MM.1S (cell line): ENCODE results near the gene CBX3.

Source experiments
- DNase-seq: peaks from one replicate; pipeline ENCODE4 v3.0.0-alpha.2; 2015
- H2AFZ ChIP-seq: fragments of 300-600 bp; sonication (generic); 2 replicates; pipeline ENCODE4 v1.6.0; 2016; ENCODE audit warnings: antibody characterized with exemption, low read length
- H3F3A ChIP-seq: fragments of 300-600 bp; sonication (generic); 2 replicates; pipeline ENCODE4 v1.6.1; 2016; ENCODE audit warnings: mild to moderate bottlenecking, antibody characterized with exemption, low read length, moderate library complexity, mixed read lengths; ENCODE audit not compliant: insufficient read depth
- H3K27ac ChIP-seq: fragments of 300-600 bp; sonication (generic); 2 replicates; pipeline ENCODE4 v1.5.1; 2016; ENCODE audit warnings: mild to moderate bottlenecking, low read length
- H3K27me3 ChIP-seq: fragments of 300-600 bp; sonication (generic); replicated peaks from 2 replicates; pipeline ENCODE4 v1.6.0; 2016; ENCODE audit warnings: low read length; ENCODE audit not compliant: insufficient read depth
- H3K36me3 ChIP-seq: fragments of 300-600 bp; sonication (generic); replicated peaks from 2 replicates; pipeline ENCODE4 v1.6.1; 2016; ENCODE audit warnings: mild to moderate bottlenecking, low read length, mixed read lengths; ENCODE audit not compliant: insufficient read depth
- H3K4me1 ChIP-seq: fragments of 300-600 bp; sonication (generic); 2 replicates; pipeline ENCODE4 v1.6.1; 2016; ENCODE audit warnings: low read length, mixed read lengths
- H3K4me2 ChIP-seq: fragments of 300-600 bp; sonication (generic); 2 replicates; pipeline ENCODE4 v1.6.0; 2016; ENCODE audit warnings: low read depth, low read length
- H3K4me3 ChIP-seq: fragments of 300-600 bp; sonication (generic); 2 replicates; pipeline ENCODE4 v1.5.1; 2016; ENCODE audit warnings: low read length, mixed read lengths
- H3K79me2 ChIP-seq: fragments of 300-600 bp; sonication (generic); 2 replicates; pipeline ENCODE4 v1.6.1; 2016; ENCODE audit warnings: mixed run types, low read length, mixed read lengths
- H3K9ac ChIP-seq: fragments of 300-600 bp; sonication (generic); 2 replicates; pipeline ENCODE4 v1.6.1; 2016; ENCODE audit warnings: low read length, mixed read lengths
- H3K9me2 ChIP-seq: fragments of 300-600 bp; sonication (generic); replicated peaks from 2 replicates; pipeline ENCODE4 v1.6.1; 2016; ENCODE audit warnings: mild to moderate bottlenecking, low read length, mixed read lengths; ENCODE audit not compliant: insufficient read depth
- H3K9me3 ChIP-seq: fragments of 300-600 bp; sonication (generic); replicated peaks from 2 replicates; pipeline ENCODE4 v1.6.1; 2016; ENCODE audit warnings: mild to moderate bottlenecking, low read length, mixed read lengths; ENCODE audit not compliant: insufficient read depth
- H4K20me1 ChIP-seq: fragments of 300-600 bp; sonication (generic); 2 replicates; pipeline ENCODE4 v1.6.1; 2016; ENCODE audit warnings: mild to moderate bottlenecking, low read length, moderate library complexity, mixed read lengths; ENCODE audit not compliant: insufficient read depth
- EZH2 ChIP-seq: fragments of 300-600 bp; sonication (generic); optimal IDR thresholded peaks from 2 replicates; pipeline ENCODE3; 2017; ENCODE audit warnings: low read depth, mild to moderate bottlenecking, antibody characterized with exemption, low read length, mixed read lengths
- EZH2phosphoT487 ChIP-seq: fragments of 300-600 bp; sonication (generic); IDR thresholded peaks from 2 replicates; pipeline ENCODE4 v1.6.1; 2018; ENCODE audit warnings: antibody characterized with exemption, low read length
- TF ChIP-seq, protein P1 (sequence below): fragments of 300-600 bp; sonication (generic); IDR thresholded peaks from 2 replicates; pipeline ENCODE4 v1.5.1; 2016; ENCODE audit warnings: antibody characterized with exemption, low read length, mixed read lengths

Gene CBX3

DNA sequence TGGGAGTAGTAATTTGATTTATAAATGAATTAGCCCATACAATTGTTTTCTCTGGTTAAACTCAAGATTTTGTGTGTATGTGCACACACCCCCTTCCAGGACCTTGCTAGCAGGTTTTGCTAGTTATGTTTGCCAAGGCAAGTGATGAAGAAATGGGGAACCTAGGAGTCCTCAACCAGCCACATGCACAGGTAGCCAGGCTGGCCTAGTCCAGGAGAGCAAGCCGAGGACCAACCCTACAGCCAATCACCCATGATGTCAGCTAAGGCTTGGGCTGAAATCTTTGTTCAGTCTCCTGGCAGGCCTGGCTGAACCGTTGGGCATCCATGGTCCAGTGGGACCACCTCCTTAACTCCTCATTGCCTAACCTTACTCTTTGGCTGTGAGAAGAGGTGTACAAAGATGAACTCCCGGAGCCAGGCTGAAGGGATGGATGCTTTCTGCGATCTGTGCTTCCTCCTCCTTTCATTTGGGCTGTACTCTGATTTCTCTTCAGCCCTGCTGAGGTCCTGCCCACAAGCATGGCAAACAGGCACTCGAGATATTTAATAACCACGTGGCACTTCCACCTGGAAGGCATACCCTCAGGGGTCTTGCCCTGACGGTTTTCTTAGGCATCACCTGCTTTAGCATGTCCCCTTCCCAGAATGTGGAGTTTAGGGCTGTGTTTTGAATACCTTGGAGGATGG is 23.1 kb upstream of the CBX3 start:
- no peak overlapping the region for H2AFZ ChIP-seq
- TF ChIP-seq EZH2phosphoT487 (no peak), EZH2 (no peak)
- TF ChIP-seq, protein P1, sequence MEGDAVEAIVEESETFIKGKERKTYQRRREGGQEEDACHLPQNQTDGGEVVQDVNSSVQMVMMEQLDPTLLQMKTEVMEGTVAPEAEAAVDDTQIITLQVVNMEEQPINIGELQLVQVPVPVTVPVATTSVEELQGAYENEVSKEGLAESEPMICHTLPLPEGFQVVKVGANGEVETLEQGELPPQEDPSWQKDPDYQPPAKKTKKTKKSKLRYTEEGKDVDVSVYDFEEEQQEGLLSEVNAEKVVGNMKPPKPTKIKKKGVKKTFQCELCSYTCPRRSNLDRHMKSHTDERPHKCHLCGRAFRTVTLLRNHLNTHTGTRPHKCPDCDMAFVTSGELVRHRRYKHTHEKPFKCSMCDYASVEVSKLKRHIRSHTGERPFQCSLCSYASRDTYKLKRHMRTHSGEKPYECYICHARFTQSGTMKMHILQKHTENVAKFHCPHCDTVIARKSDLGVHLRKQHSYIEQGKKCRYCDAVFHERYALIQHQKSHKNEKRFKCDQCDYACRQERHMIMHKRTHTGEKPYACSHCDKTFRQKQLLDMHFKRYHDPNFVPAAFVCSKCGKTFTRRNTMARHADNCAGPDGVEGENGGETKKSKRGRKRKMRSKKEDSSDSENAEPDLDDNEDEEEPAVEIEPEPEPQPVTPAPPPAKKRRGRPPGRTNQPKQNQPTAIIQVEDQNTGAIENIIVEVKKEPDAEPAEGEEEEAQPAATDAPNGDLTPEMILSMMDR: no peak
- H3K4me1 ChIP-seq: no peaks in the 10 kb centered on the region
- no peak overlapping the region for H3K4me3 ChIP-seq
- H3K9ac ChIP-seq: no peak overlapping the region
- no peak overlapping the region for H3K4me2 ChIP-seq
- H3K27me3 ChIP-seq: no peaks in the 10 kb centered on the region
- no peaks in the 10 kb centered on the region; the same call in 1 of the 2 replicates for H4K20me1 ChIP-seq
- peaks cover 55% of the 10 kb centered on the region for H3F3A ChIP-seq
- H3K36me3 ChIP-seq: no peaks in the 10 kb centered on the region
- H3K9me3 ChIP-seq: no peaks in the 10 kb centered on the region
- peaks cover 39% of the 10 kb centered on the region for H3K79me2 ChIP-seq
- H3K9me2 ChIP-seq: no peaks in the 10 kb centered on the region
- DNase-seq: no peak
- H3K27ac ChIP-seq: no peak overlapping the region

DNA sequence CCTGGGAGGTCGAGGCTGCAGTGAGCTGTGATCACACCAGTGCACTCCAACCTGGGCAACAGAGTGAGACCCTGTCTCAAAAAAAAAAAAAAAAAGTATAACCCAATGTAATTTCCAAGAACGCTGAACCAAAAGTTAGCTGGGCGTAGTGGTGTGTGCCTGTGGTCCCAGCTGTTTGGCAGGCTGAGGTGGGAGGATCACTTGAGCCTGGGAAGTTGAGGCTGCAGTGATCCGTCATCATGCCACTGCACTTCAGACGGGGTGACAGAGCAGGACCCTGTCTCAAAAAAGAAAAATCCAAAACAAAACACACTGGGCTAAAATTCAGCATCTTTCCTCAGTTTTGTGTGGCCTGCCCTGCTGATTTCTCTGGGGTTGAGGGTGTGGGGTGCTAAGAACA is 22.1 kb upstream of the CBX3 start:
- no peak overlapping the region for H3K4me3 ChIP-seq
- H3F3A ChIP-seq: peaks cover 66% of the 10 kb centered on the region
- no peaks in the 10 kb centered on the region; the same call in 1 of the 2 replicates for H4K20me1 ChIP-seq
- no peak overlapping the region for H3K27ac ChIP-seq
- H3K79me2 ChIP-seq: peaks cover 29% of the 10 kb centered on the region
- H2AFZ ChIP-seq: no peak overlapping the region
- no peaks in the 10 kb centered on the region for H3K27me3 ChIP-seq
- no peaks in the 10 kb centered on the region; the same call in 1 of the 2 replicates for H3K36me3 ChIP-seq
- H3K9me3 ChIP-seq: no peaks in the 10 kb centered on the region
- no peak for DNase-seq
- H3K9me2 ChIP-seq: no peaks in the 10 kb centered on the region
- no peak overlapping the region for H3K9ac ChIP-seq
- TF ChIP-seq, protein P1: no peak
- no peak for TF ChIP-seq EZH2
- no peak for TF ChIP-seq EZH2phosphoT487
- H3K4me1 ChIP-seq: no peaks in the 10 kb centered on the region
- no peak overlapping the region for H3K4me2 ChIP-seq

DNA sequence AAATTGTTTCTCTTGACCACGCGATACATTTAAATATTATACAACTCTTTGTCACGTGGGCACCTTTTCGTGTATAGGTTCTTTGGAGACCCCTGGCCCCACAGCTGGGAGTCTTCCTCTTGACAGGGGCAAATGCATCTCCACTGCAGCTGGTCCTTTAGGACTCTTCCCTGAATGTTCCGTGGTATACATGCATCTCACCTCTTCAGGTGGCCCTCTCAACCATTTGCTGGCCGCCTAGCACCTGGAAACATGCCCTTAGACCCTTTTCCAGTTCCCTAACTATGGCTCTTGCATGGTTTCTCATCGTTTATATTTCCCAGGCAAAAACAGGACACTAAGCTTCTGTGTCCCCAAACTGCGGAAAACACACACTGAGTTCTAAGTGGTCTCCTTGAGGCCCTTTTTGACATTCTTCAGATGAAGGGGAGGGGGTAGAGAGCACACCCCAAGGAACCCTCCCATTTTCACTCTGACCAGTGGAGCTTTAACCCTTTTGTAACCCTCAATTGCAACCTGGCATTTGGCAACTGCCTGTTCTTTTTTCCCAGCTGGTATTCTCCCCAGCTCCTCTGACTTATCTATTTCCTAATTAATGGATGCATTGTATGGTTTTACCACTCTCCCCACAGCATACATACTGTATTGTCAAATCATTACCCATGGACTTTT is 21.6 kb upstream of the CBX3 start:
- no peak for DNase-seq
- peaks cover 71% of the 10 kb centered on the region for H3F3A ChIP-seq
- H3K27me3 ChIP-seq: no peaks in the 10 kb centered on the region
- no peak overlapping the region for H3K4me3 ChIP-seq
- peaks cover 25% of the 10 kb centered on the region for H3K79me2 ChIP-seq
- TF ChIP-seq EZH2phosphoT487: no peak
- H3K4me2 ChIP-seq: no peak overlapping the region
- H3K9me2 ChIP-seq: no peaks in the 10 kb centered on the region
- no peak overlapping the region for H3K9ac ChIP-seq
- no peaks in the 10 kb centered on the region for H3K9me3 ChIP-seq
- H3K4me1 ChIP-seq: peaks cover under 1% of the 10 kb centered on the region; the same call in 1 of the 2 replicates
- no peak overlapping the region for H2AFZ ChIP-seq
- H4K20me1 ChIP-seq: peaks cover 2% of the 10 kb centered on the region; the same call in 1 of the 2 replicates
- peaks cover under 1% of the 10 kb centered on the region for H3K36me3 ChIP-seq
- no peak overlapping the region for H3K27ac ChIP-seq

DNA sequence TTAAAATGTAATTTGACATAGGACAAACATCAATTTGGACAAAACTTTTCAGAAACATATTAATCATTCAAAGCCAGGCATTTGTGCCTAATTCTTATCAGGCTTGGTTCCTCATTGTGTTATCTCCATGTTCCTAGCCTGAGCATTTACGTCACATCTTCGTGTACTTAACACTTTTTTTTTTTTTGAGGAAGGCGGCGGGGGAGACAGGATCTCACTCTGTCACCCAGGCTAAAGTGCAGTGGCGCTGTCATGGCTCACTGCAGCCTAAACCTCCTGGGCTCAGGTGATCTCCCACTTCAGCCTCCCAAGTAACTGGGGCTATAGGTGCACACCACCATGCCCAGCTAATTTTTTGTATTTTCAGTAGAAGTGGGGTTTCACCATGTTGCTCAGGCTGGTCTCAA is 20.8 kb upstream of the CBX3 start:
- H3F3A ChIP-seq: peaks cover 79% of the 10 kb centered on the region
- H3K79me2 ChIP-seq: peaks cover 22% of the 10 kb centered on the region
- H3K36me3 ChIP-seq: peaks cover 5% of the 10 kb centered on the region
- H3K9ac ChIP-seq: no peak overlapping the region
- no peak overlapping the region for H3K27ac ChIP-seq
- H3K27me3 ChIP-seq: no peaks in the 10 kb centered on the region
- peaks cover 5% of the 10 kb centered on the region; the same call in 1 of the 2 replicates for H4K20me1 ChIP-seq
- H2AFZ ChIP-seq: no peak overlapping the region
- H3K4me3 ChIP-seq: no peak overlapping the region
- H3K4me1 ChIP-seq: peaks cover 9% of the 10 kb centered on the region
- no peak overlapping the region for H3K4me2 ChIP-seq
- H3K9me2 ChIP-seq: no peaks in the 10 kb centered on the region
- H3K9me3 ChIP-seq: no peaks in the 10 kb centered on the region
- no peak for DNase-seq
- TF ChIP-seq EZH2 (no peak), EZH2phosphoT487 (no peak)
- TF ChIP-seq, protein P1: no peak
